Measurements from ENCODE around the gene GNB2. TPM values are rescaled to one million over a fixed set of nuclear protein-coding genes. Genes with fewer than 3 reads are reported as not detected.

The GNB2 gene
- total and polyA plus RNA-seq, 4 donors = 37.6 to 133 (median 73.2) TPM

DNA sequence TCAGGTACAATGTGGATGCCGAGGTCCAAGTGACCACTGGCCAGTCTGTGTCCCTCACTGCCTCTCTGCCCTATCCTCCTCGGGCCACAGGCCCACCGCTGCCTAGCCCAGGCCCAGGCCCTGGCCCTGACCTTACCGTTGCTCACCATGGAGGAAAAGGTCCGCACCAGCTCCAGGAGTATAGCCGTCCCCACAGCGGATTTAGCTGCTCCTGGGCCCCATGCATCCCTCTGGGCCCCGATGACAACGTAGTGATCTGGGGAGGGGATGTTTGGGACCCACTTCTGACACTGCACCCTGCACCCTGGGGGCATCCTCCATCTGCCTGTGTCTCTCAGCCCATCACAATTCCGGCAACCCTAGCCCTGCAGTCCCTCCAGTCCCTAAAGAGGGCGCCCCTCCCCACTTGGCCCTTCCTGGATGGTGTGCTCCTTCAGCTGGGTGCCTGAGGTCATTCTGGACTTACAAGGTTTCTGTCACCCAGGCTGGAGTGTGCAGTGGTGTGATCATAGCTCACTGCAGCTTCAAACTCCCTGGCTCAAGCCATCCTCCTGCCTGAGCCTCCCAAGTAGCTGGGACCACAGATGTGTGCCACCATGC, 44.3 kb upstream of the GNB2 start:
- DNase-seq (ENCODE audit: low spot score) = no peak

GRCh38 chr7:100630066-100630465, 43.5 kb upstream of the GNB2 start:
- WGBS = 91% methylated on average over 4 of the region's 4 CpGs

More for the DNA sequence above, 44.3 kb upstream of the GNB2 start:
- 87% methylated on average over 11 of the region's 11 CpGs for WGBS
- H3K9me3 ChIP-seq (ENCODE audit: control insufficient read depth in 4 of 4, low read length in 3 of 4) = no peaks in the 10 kb centered on the region
- no peak overlapping the region for H3K27ac ChIP-seq (ENCODE audit: low read depth in 1 of 2, low read length in 2 of 2)
- H3K4me1 ChIP-seq (ENCODE audit: control insufficient read depth in 4 of 4, insufficient read depth in 4 of 4, low read length in 3 of 4) = peaks cover 2 to 35% (median 20%) of the 10 kb centered on the region in 4 donors
- no peak overlapping the region for H3K9ac ChIP-seq (ENCODE audit: low read depth in 1 of 2, low read length in 2 of 2)
- peaks cover 15 to 35% (median 28%) of the 10 kb centered on the region in 4 donors for H3K36me3 ChIP-seq (ENCODE audit: control insufficient read depth in 4 of 4, insufficient read depth in 3 of 4, low read depth in 1 of 4, low read length in 3 of 4)
- TF ChIP-seq FOXA1 (IDR thresholded peaks at IDR 0.05) = no peak
- no peak for TF ChIP-seq FOXA2 (IDR thresholded peaks at IDR 0.05)
- TF ChIP-seq GABPA (IDR thresholded peaks at IDR 0.05 in 1 of 2, conservative IDR thresholded peaks at IDR 0.05 in 1 of 2) = no peak
- TF ChIP-seq RAD21 (IDR thresholded peaks at IDR 0.05) = peak in 1 of 2 donors; percentile 36
- TF ChIP-seq YY1 (IDR thresholded peaks at IDR 0.05) = no peak
- TF ChIP-seq ZBTB33 (IDR thresholded peaks at IDR 0.05) = no peak
- TF ChIP-seq, protein P1, sequence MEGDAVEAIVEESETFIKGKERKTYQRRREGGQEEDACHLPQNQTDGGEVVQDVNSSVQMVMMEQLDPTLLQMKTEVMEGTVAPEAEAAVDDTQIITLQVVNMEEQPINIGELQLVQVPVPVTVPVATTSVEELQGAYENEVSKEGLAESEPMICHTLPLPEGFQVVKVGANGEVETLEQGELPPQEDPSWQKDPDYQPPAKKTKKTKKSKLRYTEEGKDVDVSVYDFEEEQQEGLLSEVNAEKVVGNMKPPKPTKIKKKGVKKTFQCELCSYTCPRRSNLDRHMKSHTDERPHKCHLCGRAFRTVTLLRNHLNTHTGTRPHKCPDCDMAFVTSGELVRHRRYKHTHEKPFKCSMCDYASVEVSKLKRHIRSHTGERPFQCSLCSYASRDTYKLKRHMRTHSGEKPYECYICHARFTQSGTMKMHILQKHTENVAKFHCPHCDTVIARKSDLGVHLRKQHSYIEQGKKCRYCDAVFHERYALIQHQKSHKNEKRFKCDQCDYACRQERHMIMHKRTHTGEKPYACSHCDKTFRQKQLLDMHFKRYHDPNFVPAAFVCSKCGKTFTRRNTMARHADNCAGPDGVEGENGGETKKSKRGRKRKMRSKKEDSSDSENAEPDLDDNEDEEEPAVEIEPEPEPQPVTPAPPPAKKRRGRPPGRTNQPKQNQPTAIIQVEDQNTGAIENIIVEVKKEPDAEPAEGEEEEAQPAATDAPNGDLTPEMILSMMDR (IDR thresholded peaks at IDR 0.05; ENCODE audit: low read depth, low read length, missing input control) = peak; percentile 11
- TF ChIP-seq, protein P2, sequence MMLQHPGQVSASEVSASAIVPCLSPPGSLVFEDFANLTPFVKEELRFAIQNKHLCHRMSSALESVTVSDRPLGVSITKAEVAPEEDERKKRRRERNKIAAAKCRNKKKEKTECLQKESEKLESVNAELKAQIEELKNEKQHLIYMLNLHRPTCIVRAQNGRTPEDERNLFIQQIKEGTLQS (IDR thresholded peaks at IDR 0.05) = no peak
- H3K4me3 ChIP-seq (ENCODE audit: low read depth in 1 of 3, low read length in 3 of 3) = no peak overlapping the region
- no peaks in the 10 kb centered on the region for H3K27me3 ChIP-seq (ENCODE audit: control insufficient read depth in 4 of 4, insufficient read depth in 4 of 4, low read length in 3 of 4)

DNA sequence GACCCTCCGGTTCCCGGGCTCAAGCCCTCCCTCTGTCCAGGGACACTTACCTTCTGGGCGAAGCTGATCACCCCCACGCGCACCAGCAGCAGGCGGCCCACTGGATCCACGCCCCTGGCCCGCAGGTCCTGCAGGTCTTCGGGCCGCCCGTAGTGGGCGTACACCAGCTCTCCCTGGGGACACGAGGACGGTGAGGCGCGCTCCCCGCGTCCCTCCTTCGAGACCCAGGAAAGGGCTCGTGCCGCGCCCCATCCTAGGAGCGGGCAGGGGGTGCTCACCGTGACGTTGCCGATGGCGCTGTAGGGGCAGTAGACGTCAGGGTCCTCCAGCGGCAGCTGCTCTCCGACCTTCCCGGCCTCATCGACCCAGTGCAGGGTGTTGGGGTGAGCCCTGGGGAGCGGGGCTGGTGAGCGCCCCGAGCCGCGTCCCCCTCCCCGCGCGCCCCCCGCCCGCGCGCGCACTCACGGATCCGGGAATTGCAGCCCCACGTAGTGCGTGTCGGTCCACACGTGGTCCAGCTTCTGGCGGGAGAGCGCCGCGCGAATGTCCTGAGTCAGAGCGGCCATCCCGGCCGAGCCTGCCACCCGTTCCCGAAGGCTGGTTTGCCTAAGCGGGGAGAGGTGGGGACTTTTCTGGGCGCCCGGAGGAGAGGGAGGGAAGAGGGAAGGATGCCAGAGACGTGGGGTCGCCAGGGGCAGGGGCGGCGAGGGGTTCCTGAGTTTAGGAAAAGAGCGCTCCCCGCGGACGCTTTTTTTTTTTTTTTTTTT, 40.4 kb upstream of the GNB2 start:
- Histone ChIP-seq H3K36me3 (ENCODE audit: control insufficient read depth in 4 of 4, insufficient read depth in 3 of 4, low read depth in 1 of 4, low read length in 3 of 4) (peaks cover 15 to 32% (median 28%) of the 10 kb centered on the region in 4 donors), H3K27me3 (ENCODE audit: control insufficient read depth in 4 of 4, insufficient read depth in 4 of 4, low read length in 3 of 4) (no peaks in the 10 kb centered on the region), H3K4me1 (ENCODE audit: control insufficient read depth in 4 of 4, insufficient read depth in 4 of 4, low read length in 3 of 4) (peaks cover 0 to 19% (median 5%) of the 10 kb centered on the region in 4 donors), H3K27ac (ENCODE audit: low read depth in 1 of 2, low read length in 2 of 2) (no peak overlapping the region), H3K9me3 (ENCODE audit: control insufficient read depth in 4 of 4, low read length in 3 of 4) (no peaks in the 10 kb centered on the region), H3K4me3 (ENCODE audit: low read depth in 1 of 3, low read length in 3 of 3) (peak overlapping the region in 1 of 3 donors; percentile 38), H3K9ac (ENCODE audit: low read depth in 1 of 2, low read length in 2 of 2) (no peak overlapping the region)
- TF ChIP-seq FOXA1 (IDR thresholded peaks at IDR 0.05) (no peak), EGR1 (IDR thresholded peaks at IDR 0.05; ENCODE audit: low read depth in 2 of 2) (no peak), HNF4G (IDR thresholded peaks at IDR 0.05) (no peak), GABPA (IDR thresholded peaks at IDR 0.05 in 1 of 2, conservative IDR thresholded peaks at IDR 0.05 in 1 of 2) (no peak), JUND (IDR thresholded peaks at IDR 0.05) (no peak), SP1 (IDR thresholded peaks at IDR 0.05) (no peak), FOXA2 (IDR thresholded peaks at IDR 0.05) (no peak), RAD21 (IDR thresholded peaks at IDR 0.05) (no peak), NR2F2 (IDR thresholded peaks at IDR 0.05) (no peak), YY1 (IDR thresholded peaks at IDR 0.05) (no peak), RXRA (IDR thresholded peaks at IDR 0.05) (no peak), TAF1 (conservative IDR thresholded peaks at IDR 0.05) (no peak)
- TF ChIP-seq, protein P3, sequence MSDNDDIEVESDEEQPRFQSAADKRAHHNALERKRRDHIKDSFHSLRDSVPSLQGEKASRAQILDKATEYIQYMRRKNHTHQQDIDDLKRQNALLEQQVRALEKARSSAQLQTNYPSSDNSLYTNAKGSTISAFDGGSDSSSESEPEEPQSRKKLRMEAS (IDR thresholded peaks at IDR 0.05) = no peak
- DNase-seq (ENCODE audit: low spot score) = no peak
- 57% methylated on average over 72 of the region's 72 CpGs for whole genome bisulfite sequencing

More at GRCh38 chr7:100630066-100630465, 43.5 kb upstream of the GNB2 start:
- Histone ChIP-seq H3K27me3 (ENCODE audit: control insufficient read depth in 4 of 4, insufficient read depth in 4 of 4, low read length in 3 of 4) (no peaks in the 10 kb centered on the region), H3K27ac (ENCODE audit: low read depth in 1 of 2, low read length in 2 of 2) (no peak overlapping the region), H3K9ac (ENCODE audit: low read depth in 1 of 2, low read length in 2 of 2) (no peak overlapping the region), H3K4me3 (ENCODE audit: low read depth in 1 of 3, low read length in 3 of 3) (no peak overlapping the region), H3K36me3 (ENCODE audit: control insufficient read depth in 4 of 4, insufficient read depth in 3 of 4, low read depth in 1 of 4, low read length in 3 of 4) (peaks cover 15 to 35% (median 29%) of the 10 kb centered on the region in 4 donors), H3K9me3 (ENCODE audit: control insufficient read depth in 4 of 4, low read length in 3 of 4) (no peaks in the 10 kb centered on the region), H3K4me1 (ENCODE audit: control insufficient read depth in 4 of 4, insufficient read depth in 4 of 4, low read length in 3 of 4) (peaks cover 2 to 35% (median 18%) of the 10 kb centered on the region in 4 donors)
- TF ChIP-seq HNF4G (IDR thresholded peaks at IDR 0.05) = no peak
- DNase-seq (ENCODE audit: low spot score) = no peak

Measured in liver (tissue), 9 donors.